GM12878 (cell line): Measurements from ENCODE around the gene RUBCNL. TPM values are rescaled to one million over a fixed set of nuclear protein-coding genes. Genes with fewer than 3 reads are reported as not detected.

Experiments
- ATAC-seq: fragments of 200-7000 bp; cut with Tn5 transposase; 3 replicates; pipeline ENCODE4 v1.9.1; 2020; ENCODE audit warnings: mild to moderate bottlenecking, moderate library complexity
- BruUV-seq: library from RNA; stranded (reverse); fragments of 400-500 nt; replicated peaks from 2 replicates; lab custom pipeline; 2021; lab: Mats Ljungman, UMichigan
- CTCF ChIA-PET: fragments of 300-600 bp; sonication (Branson Sonifier 250); formaldehyde crosslinking; extraction: SDS; loops from one replicate; lab custom pipeline; 2021; ENCODE audit warnings: inconsistent platforms; lab: Yijun Ruan, JAX
- POLR2A ChIA-PET: fragments of 350-600 bp; formaldehyde crosslinking; extraction: SDS; loops from one replicate; lab custom pipeline; 2021; ENCODE audit warnings: inconsistent platforms; lab: Charles Lee
- RAD21 ChIA-PET: fragments of 300-600 bp; sonication (Branson Sonifier 250); formaldehyde crosslinking; loops from one replicate; lab custom pipeline; 2023; ENCODE audit warnings: antibody characterized with exemption; ENCODE audit not compliant: unreplicated experiment; lab: Charles Lee
- SMC1A ChIA-PET: fragments of 300-600 bp; sonication (Branson Sonifier 250); formaldehyde crosslinking; loops from one replicate; lab custom pipeline; 2023; ENCODE audit not compliant: unreplicated experiment, uncharacterized antibody; lab: Charles Lee
- DNase-seq: peaks from one replicate; pipeline ENCODE4 v3.0.0-alpha.2; 2011; ENCODE audit warnings: low read depth, low spot score
- FAIRE-seq: peaks from 3 replicates; lab custom pipeline; 2011; peaks lifted over from hg19 to GRCh38; lab: Jason Lieb, UNC
- H2AFZ ChIP-seq: 2 replicates; pipeline ENCODE4 v1.6.0; 2011; ENCODE audit warnings: low read depth, low read length, control low read depth; ENCODE audit not compliant: control insufficient read depth
- H3K27ac ChIP-seq: 2 replicates; pipeline ENCODE4 v1.5.1; 2011; ENCODE audit warnings: control low read depth; ENCODE audit not compliant: control insufficient read depth, insufficient read depth
- H3K27me3 ChIP-seq, 2 experiments: replicated peaks in 1 of 2; 2 replicates each; pipeline versions ENCODE4 v1.6.0 to v1.6.1; 2011; ENCODE audit warnings: low read length in 1 of 2; ENCODE audit not compliant: control insufficient read depth in 2 of 2, insufficient read depth in 2 of 2
- H3K36me3 ChIP-seq, 2 experiments: 2 replicates each; pipeline ENCODE4 v1.5.1; 2011; ENCODE audit warnings: low read length in 1 of 2; ENCODE audit not compliant: control insufficient read depth in 2 of 2, insufficient read depth in 2 of 2
- H3K4me1 ChIP-seq: 2 replicates; pipeline ENCODE4 v1.6.1; 2011; ENCODE audit warnings: mild to moderate bottlenecking, low read length, moderate library complexity, mixed read lengths; ENCODE audit not compliant: control insufficient read depth, insufficient read depth
- H3K4me2 ChIP-seq: 2 replicates; pipeline ENCODE4 v1.6.0; 2011; ENCODE audit warnings: control low read depth; ENCODE audit not compliant: control insufficient read depth, insufficient read depth
- H3K4me3 ChIP-seq: fragments of 200-600 bp; sonication (generic); 2 replicates; pipeline ENCODE4 v1.5.1; 2016
- H3K79me2 ChIP-seq: 2 replicates; pipeline ENCODE4 v1.6.0; 2011; ENCODE audit warnings: low read length; ENCODE audit not compliant: control insufficient read depth, insufficient read depth
- H3K9ac ChIP-seq: 2 replicates; pipeline ENCODE4 v1.8.0; 2011; ENCODE audit warnings: low read length, control low read depth, mixed read lengths; ENCODE audit not compliant: control insufficient read depth, insufficient read depth
- H3K9me3 ChIP-seq: replicated peaks from 3 replicates; pipeline ENCODE4 v1.5.1; 2011; ENCODE audit warnings: mild to moderate bottlenecking, low read length; ENCODE audit not compliant: control insufficient read depth, insufficient read depth
- H4K20me1 ChIP-seq: 2 replicates; pipeline ENCODE4 v1.6.0; 2011; ENCODE audit not compliant: control insufficient read depth, insufficient read depth
- ASH2L ChIP-seq: fragments of 300-600, 200-600 bp; sonication (generic); IDR thresholded peaks from 2 replicates; pipeline ENCODE4 v1.6.1; 2017; ENCODE audit warnings: low read depth, mild to moderate bottlenecking, borderline replicate concordance
- ATF2 ChIP-seq: IDR thresholded peaks from 2 replicates; pipeline ENCODE4 v1.6.1; 2012; ENCODE audit warnings: low read length, inconsistent platforms
- ATF7 ChIP-seq: fragments of 450-650 bp; IDR thresholded peaks from 2 replicates; pipeline ENCODE4 v1.6.1; 2016; ENCODE audit warnings: low read depth, mild to moderate bottlenecking
- DPF2 ChIP-seq: fragments of 450-650 bp; IDR thresholded peaks from 2 replicates; pipeline ENCODE4 v1.6.1; 2017; ENCODE audit warnings: mild to moderate bottlenecking
- E2F4 ChIP-seq: IDR thresholded peaks from 2 replicates; pipeline ENCODE4 v1.6.1; 2012; ENCODE audit warnings: low read depth, low read length, improper control_type of control experiment
- ELK1 ChIP-seq: IDR thresholded peaks from 2 replicates; pipeline ENCODE4 v1.6.1; 2012; ENCODE audit warnings: low read depth, low read length, improper control_type of control experiment
- JUND ChIP-seq: IDR thresholded peaks from 2 replicates; pipeline ENCODE4 v1.6.1; 2012; ENCODE audit warnings: low read depth, mild to moderate bottlenecking, low read length, improper control_type of control experiment, moderate library complexity
- MYB ChIP-seq: fragments of 150-350 bp; IDR thresholded peaks from 2 replicates; pipeline ENCODE4 v1.6.1; 2014; ENCODE audit warnings: mild to moderate bottlenecking, low read depth, low read length, borderline replicate concordance
- NRF1 ChIP-seq: conservative IDR thresholded peaks from 2 replicates; pipeline ENCODE4 v1.6.1; 2011; ENCODE audit warnings: mild to moderate bottlenecking, low read depth, low read length, improper control_type of control experiment
- POLR2A ChIP-seq: IDR thresholded peaks from 2 replicates; pipeline ENCODE4 v1.6.1; 2011; ENCODE audit warnings: low read depth, mild to moderate bottlenecking, low read length
- RAD51 ChIP-seq: fragments of 450-650 bp; IDR thresholded peaks from 2 replicates; pipeline ENCODE4 v1.6.1; 2016; ENCODE audit warnings: moderate library complexity, mild to moderate bottlenecking, inconsistent platforms
- SIX5 ChIP-seq: IDR thresholded peaks from 2 replicates; pipeline ENCODE4 v1.6.1; 2011; ENCODE audit warnings: mild to moderate bottlenecking, low read depth, low read length, moderate library complexity; ENCODE audit not compliant: severe bottlenecking
- TARDBP ChIP-seq: IDR thresholded peaks from 2 replicates; pipeline ENCODE4 v1.6.1; 2016; ENCODE audit warnings: borderline replicate concordance
- TCF3 ChIP-seq: IDR thresholded peaks from 2 replicates; pipeline ENCODE4 v1.6.1; 2012; ENCODE audit warnings: low read depth, mild to moderate bottlenecking, low read length, borderline replicate concordance; ENCODE audit not compliant: insufficient read depth
- ZNF592 ChIP-seq: fragments of 450-650 bp; IDR thresholded peaks from 2 replicates; pipeline ENCODE4 v1.6.1; 2017; ENCODE audit warnings: mild to moderate bottlenecking, moderate library complexity
- WGBS: methylation state at CpG from one replicate; pipeline ENCODE4 v1.1.6; 2016; ENCODE audit warnings: low lambda C conversion rate; ENCODE audit not compliant: insufficient replicate concordance, insufficient coverage; ENCODE audit errors: missing lambda C conversion rate; 5-methylcytosine and 5-hydroxymethylcytosine counted together
- in situ Hi-C: fragments of 300-500 bp; cut with MboI; formaldehyde crosslinking; loops from 9 replicates; pipeline ENCODE4 v1.14.3; 2018; ENCODE audit warnings: mixed read lengths
- intact Hi-C: fragments of 100-400 bp; cut with micrococcal nuclease; formaldehyde crosslinking; loops from one replicate; pipeline ENCODE4 v1.14.2; 2022; ENCODE audit not compliant: unreplicated experiment
- polyA plus RNA-seq, 11 experiments: library from polyadenylated mRNA; depleted of rRNA in 4 of 11; unstranded in 6 of 11; stranded (reverse) in 5 of 11; fragments of >200 nt; fragmentation: Nextera tagmentation in 4 of 11; fragmentation: Illumina TruSeq in 1 of 11; extraction: Ambion mirVana in 4 of 11; extraction: Trizol in 1 of 11; gene quantifications; 1 replicate in 1 of 11; 2 replicates in 10 of 11; pipeline versions ENCODE4 v1.2.1 to v1.2.3, GENCODE V29; 2011 to 2016; ENCODE audit warnings: inconsistent platforms in 2 of 11, missing spikeins in 2 of 11, low read depth in 1 of 11
- total RNA-seq, 4 experiments: library from RNA; depleted of rRNA in 3 of 4; stranded (reverse); fragments of >200 nt in 3 of 4; fragmentation: Illumina TruSeq in 1 of 4; extraction: Trizol in 1 of 4; gene quantifications; 2 replicates each; pipeline versions ENCODE4 v1.2.1 to v1.2.3, GENCODE V29; 2013 to 2021

Gene RUBCNL
- total and polyA plus RNA-seq, 10 of the 15 experiments (the other 5 are each of a cell fraction or from before 2014, with no cell fraction given) = 0.71 to 51.9 (median 38.2) TPM

GRCh38 chr13:46355088-46355468 is 32.0 kb downstream of the RUBCNL start:
- H2AFZ ChIP-seq = no peak overlapping the region
- ChIA-PET RAD21 (no interaction called here), SMC1A (interaction anchor here (1.3 to 1.6 kb wide), 4 partner anchors 10 to 35 kb away, joined by 3 to 6 read pairs (median 4); no protein-coding TSS in a partner anchor), POLR2A (interaction anchor here (0.6 to 1.0 kb wide), 2 partner anchors 10 to 14 kb away, joined by 4 read pairs; no protein-coding TSS in a partner anchor), CTCF (interaction anchor here (1.5 kb wide), 2 partner anchors 10 to 18 kb away, joined by 3 read pairs; no protein-coding TSS in a partner anchor)
- no TSS peak for BruUV-seq
- H3K9me3 ChIP-seq = peaks cover 9% of the 10 kb centered on the region; the same call in 2 of the 3 replicates
- no peak overlapping the region for H3K4me3 ChIP-seq
- H3K27ac ChIP-seq = no peak overlapping the region
- no peaks in the 10 kb centered on the region for H3K79me2 ChIP-seq
- peaks cover 2 to 38% of the 10 kb centered on the region in 2 experiments for H3K36me3 ChIP-seq
- no peak overlapping the region for H3K9ac ChIP-seq
- H3K27me3 ChIP-seq = no peaks in the 10 kb centered on the region
- intact Hi-C loops (no loop called here), in situ Hi-C loops (no loop called here)
- 32% methylated on average over 5 of the region's 5 CpGs for WGBS
- no peak for ATAC-seq
- H3K4me2 ChIP-seq = no peak overlapping the region
- no peak for DNase-seq
- no peak for TF ChIP-seq TCF3
- TF ChIP-seq MYB = no peak
- no peak for TF ChIP-seq ATF7
- TF ChIP-seq JUND = no peak
- no peak for TF ChIP-seq NRF1
- TF ChIP-seq POLR2A = no peak
- no peak for TF ChIP-seq E2F4
- no peak for TF ChIP-seq ZNF592
- no peak for TF ChIP-seq SIX5
- no peak for TF ChIP-seq RAD51
- no peak for TF ChIP-seq ATF2
- no peak for TF ChIP-seq TARDBP
- no peak for TF ChIP-seq ELK1
- no peak for TF ChIP-seq ASH2L
- no peak for TF ChIP-seq DPF2
- H3K4me1 ChIP-seq = no peaks in the 10 kb centered on the region; the same call in 1 of the 2 replicates
- no peak for FAIRE-seq
- no peaks in the 10 kb centered on the region for H4K20me1 ChIP-seq
